ENCODE measurements around the gene XPA. TPM values are rescaled to one million over a fixed set of nuclear protein-coding genes. Genes with fewer than 3 reads are reported as not detected.

The XPA gene
- total RNA-seq, 1 donor from 2014 or later: 3.2 TPM

- Histone ChIP-seq H3K27ac (no peak overlapping the region), H3K36me3 (peaks cover 0 to 4% of the 10 kb centered on the region in 2 donors), H3K4me3 (no peak overlapping the region), H3K9me3 (no peaks in the 10 kb centered on the region), H3K4me1 (peaks cover 10 to 17% of the 10 kb centered on the region in 2 donors), H3K27me3 (no peaks in the 10 kb centered on the region)
- intact Hi-C loops (cut with DNase I): no loop called here
- TF ChIP-seq CTCF (IDR thresholded peaks at IDR 0.05): no peak
- DNase-seq (ENCODE audit: low spot score in 2 of 2): no peak
These were observed 60.2 kb downstream of the XPA start for GRCh38 chr9:97636903-97637302.

- H3K27me3 ChIP-seq: no peaks in the 10 kb centered on the region
- intact Hi-C loops (cut with DNase I): no loop called here
- no peak overlapping the region for H3K27ac ChIP-seq
- no peak for DNase-seq (ENCODE audit: low spot score in 2 of 2)
- H3K4me1 ChIP-seq: peaks cover 10 to 25% of the 10 kb centered on the region in 2 donors
- H3K9me3 ChIP-seq: no peaks in the 10 kb centered on the region
- H3K4me3 ChIP-seq: peak overlapping the region in 1 of 2 donors; percentile 89
- no peaks in the 10 kb centered on the region for H3K36me3 ChIP-seq
- TF ChIP-seq CTCF (IDR thresholded peaks at IDR 0.05): no peak
These were observed 62.1 kb downstream of the XPA start for GRCh38 chr9:97635026-97635425.

GRCh38 chr9:97633859-97634490 is 63.2 kb downstream of the XPA start:
- peaks cover 10 to 25% of the 10 kb centered on the region in 2 donors for H3K4me1 ChIP-seq
- no peaks in the 10 kb centered on the region for H3K36me3 ChIP-seq
- no peaks in the 10 kb centered on the region for H3K9me3 ChIP-seq
- TF ChIP-seq CTCF (IDR thresholded peaks at IDR 0.05): no peak
- intact Hi-C loops (cut with DNase I): loop anchor here (1.0 to 5.0 kb wide), 5 partner anchors 63 to 423 kb away; partner anchors contain the start of genes NANS, TDRD7, TMOD1 and XPA
- H3K4me3 ChIP-seq: peak overlapping the region; percentile 81 to 89
- H3K27ac ChIP-seq: peak overlapping the region; percentile 97 to 98
- no peak for DNase-seq (ENCODE audit: low spot score in 2 of 2)
- no peaks in the 10 kb centered on the region for H3K27me3 ChIP-seq

- Histone ChIP-seq H3K36me3 (no peaks in the 10 kb centered on the region), H3K27me3 (no peaks in the 10 kb centered on the region), H3K27ac (peak within 1 kb of the TSS; percentile 97 to 98), H3K4me1 (peaks cover 10 to 25% of the 10 kb centered on the region in 2 donors), H3K9me3 (no peaks in the 10 kb centered on the region), H3K4me3 (peak within 1 kb of the TSS; percentile 81 to 89)
- no peak for TF ChIP-seq CTCF (IDR thresholded peaks at IDR 0.05)
- DNase-seq (ENCODE audit: low spot score in 2 of 2): peak; percentile 91 to 98
- intact Hi-C loops (cut with DNase I): loop anchor here (1.0 to 5.0 kb wide), 5 partner anchors 64 to 424 kb away; partner anchors contain the start of genes NANS, TDRD7, TMOD1 and XPA
These were observed 63.9 kb downstream of the XPA start, which contains the start of the genes NCBP1 and TSTD2 for GRCh38 chr9:97632985-97633858. Gene NCBP1 (plus strand): TSS chr9:97633821. CDS start chr9:97633882, 61 bp downstream. Gene TSTD2 (minus strand): TSS chr9:97633368. CDS start chr9:97627562, 5,806 bp downstream.

- H3K9me3 ChIP-seq: no peaks in the 10 kb centered on the region
- H3K4me1 ChIP-seq: peaks cover 10 to 25% of the 10 kb centered on the region in 2 donors
- intact Hi-C loops (cut with DNase I): loop anchor here (2.0 to 5.0 kb wide), 4 partner anchors 64 to 425 kb away; partner anchors contain the start of genes NANS, TDRD7 and XPA
- H3K36me3 ChIP-seq: no peaks in the 10 kb centered on the region
- TF ChIP-seq CTCF (IDR thresholded peaks at IDR 0.05): no peak
- peak overlapping the region; percentile 97 to 98 for H3K27ac ChIP-seq
- H3K27me3 ChIP-seq: no peaks in the 10 kb centered on the region
- peak overlapping the region; percentile 81 to 89 for H3K4me3 ChIP-seq
- peak in 1 of 2 donors; percentile 73 for DNase-seq (ENCODE audit: low spot score in 2 of 2)
These were observed 64.7 kb downstream of the XPA start for GRCh38 chr9:97632248-97632984.
